ENCODE data around the gene KCTD4.

- TF ChIP-seq EZH2 (IDR thresholded peaks at IDR 0.05; ENCODE audit: low read length) (no peak), CTCF (optimal IDR thresholded peaks at IDR 0.05 in 1 of 3, IDR thresholded peaks at IDR 0.05 in 1 of 3, conservative IDR thresholded peaks at IDR 0.05 in 1 of 3; ENCODE audit: extremely low read depth in 1 of 3, insufficient read depth in 2 of 3, low read length in 3 of 3) (no peak)
Observed at GRCh38 chr13:45240143-45240542, 39.3 kb upstream of the KCTD4 start.

All from keratinocyte (primary cell).